Stimulated activated CD4-positive, alpha-beta T cell treated with anti-CD3 and anti-CD28 coated beads, Interleukin-1b, Interleukin-23, amount 100 ng/mL, for 4 hours (primary cell): ENCODE measurements around the gene FAM186B.

ENCODE experiments used
- DNase-seq, 2 donors: peaks; one replicate each; pipeline ENCODE4 v3.0.0-alpha.2; 2020; ENCODE audit warnings: low read depth in 2 of 2

FAM186B gene

GRCh38 chr12:49609059-49609874, 3.8 kb upstream of the FAM186B start:
- no peak for DNase-seq

GRCh38 chr12:49604856-49605255, 583 bp downstream of the FAM186B start:
- no peak for DNase-seq

- no peak for DNase-seq
Observed at GRCh38 chr12:49603721-49604120, 1.7 kb downstream of the FAM186B start.

- no peak for DNase-seq
Observed at GRCh38 chr12:49599961-49600360, 5.5 kb downstream of the FAM186B start.

GRCh38 chr12:49598527-49598926, 6.9 kb downstream of the FAM186B start:
- DNase-seq = no peak

- no peak for DNase-seq
Observed at GRCh38 chr12:49588721-49589516, 16.5 kb downstream of the FAM186B start.

GRCh38 chr12:49588281-49588680, 17.2 kb downstream of the FAM186B start:
- DNase-seq = no peak

GRCh38 chr12:49587174-49587908, 18.1 kb downstream of the FAM186B start:
- no peak for DNase-seq

- DNase-seq = no peak
Observed at GRCh38 chr12:49585477-49586459, 19.7 kb downstream of the FAM186B start.

GRCh38 chr12:49584591-49584990, 20.8 kb downstream of the FAM186B start:
- no peak for DNase-seq

- no peak for DNase-seq
Observed at GRCh38 chr12:49583366-49584094, 21.9 kb downstream of the FAM186B start.

GRCh38 chr12:49582850-49583249, 22.6 kb downstream of the FAM186B start:
- DNase-seq = no peak

- DNase-seq = no peak
Observed at GRCh38 chr12:49582201-49582600, 23.2 kb downstream of the FAM186B start.

GRCh38 chr12:49580572-49581535, 24.6 kb downstream of the FAM186B start:
- DNase-seq = peak; percentile 34 to 50

- DNase-seq = no peak
Observed at GRCh38 chr12:49578471-49579112, 26.8 kb downstream of the FAM186B start.

GRCh38 chr12:49577589-49578315, 27.7 kb downstream of the FAM186B start:
- DNase-seq = no peak

GRCh38 chr12:49568442-49569162, 36.8 kb downstream of the FAM186B start:
- peak in 1 of 2 donors; percentile 8 for DNase-seq
